T-helper 1 cell treated with Interleukin-12 subunit alpha and Interleukin-12 subunit beta and Interleukin-4 antibody, amounts not matched to agents 30 ng/mL and 1 ng/mL, for 36 hours (primary cell): Measurements from ENCODE around the gene NPIPA8. TPM values are rescaled to one million over a fixed set of nuclear protein-coding genes. Genes with fewer than 3 reads are reported as not detected.
"Not testable (repeated sequence)": the region's sequence is repeated elsewhere in the genome, so short reads cannot be mapped to it uniquely, and the experiment has no call there.

ENCODE experiments used
- intact Hi-C: fragments of 100-400 bp; cut with micrococcal nuclease; formaldehyde crosslinking; loops from one replicate; pipeline ENCODE4 v1.15.1; 2024
- total RNA-seq: library from RNA; stranded (reverse); gene quantifications from 2 replicates; pipeline ENCODE4 v1.2.3, GENCODE V29; 2022

NPIPA8 gene
- total RNA-seq: 0.59 and 1.0 TPM in 2 replicates

- intact Hi-C loops: not testable (repeated sequence)
These were observed at the start of gene NPIPA8 for GRCh38 chr16:18336636-18337035. TSS of gene NPIPA8 (minus strand) at chr16:18336736. CDS start at chr16:18332662, 4,074 bp downstream.

- intact Hi-C loops: not testable (repeated sequence)
These were observed 48.7 kb upstream of the NPIPA8 start for GRCh38 chr16:18385285-18385684.

- intact Hi-C loops: not testable (repeated sequence)
These were observed 48.3 kb upstream of the NPIPA8 start for GRCh38 chr16:18384869-18385268.

GRCh38 chr16:18384098-18384636 lies 47.6 kb upstream of the NPIPA8 start:
- intact Hi-C loops: not testable (repeated sequence)

GRCh38 chr16:18382696-18383095 lies 46.2 kb upstream of the NPIPA8 start:
- intact Hi-C loops: not testable (repeated sequence)

- intact Hi-C loops: not testable (repeated sequence)
These were observed 11.2 kb upstream of the NPIPA8 start for GRCh38 chr16:18347742-18348141.

- intact Hi-C loops: not testable (repeated sequence)
These were observed 10.5 kb upstream of the NPIPA8 start for GRCh38 chr16:18346993-18347392.

GRCh38 chr16:18344634-18345033 lies 8.1 kb upstream of the NPIPA8 start:
- intact Hi-C loops: not testable (repeated sequence)

- intact Hi-C loops: not testable (repeated sequence)
These were observed 5.5 kb upstream of the NPIPA8 start for GRCh38 chr16:18341986-18342385.

GRCh38 chr16:18341417-18341960 lies 5.0 kb upstream of the NPIPA8 start:
- intact Hi-C loops: not testable (repeated sequence)

- intact Hi-C loops: not testable (repeated sequence)
These were observed 2.7 kb upstream of the NPIPA8 start for GRCh38 chr16:18339210-18339609.

GRCh38 chr16:18311811-18312210 lies 24.7 kb downstream of the NPIPA8 start:
- intact Hi-C loops: not testable (repeated sequence)

GRCh38 chr16:18309159-18309558 lies 27.4 kb downstream of the NPIPA8 start:
- intact Hi-C loops: not testable (repeated sequence)

GRCh38 chr16:18307241-18307640 lies 29.3 kb downstream of the NPIPA8 start:
- intact Hi-C loops: not testable (repeated sequence)

- intact Hi-C loops: not testable (repeated sequence)
These were observed 30.5 kb downstream of the NPIPA8 start for GRCh38 chr16:18306066-18306465.

- intact Hi-C loops: not testable (repeated sequence)
These were observed 33.4 kb downstream of the NPIPA8 start for GRCh38 chr16:18303059-18303706.

- intact Hi-C loops: not testable (repeated sequence)
These were observed 38.8 kb downstream of the NPIPA8 start for GRCh38 chr16:18297714-18298113.

- intact Hi-C loops: not testable (repeated sequence)
These were observed 39.6 kb downstream of the NPIPA8 start for GRCh38 chr16:18296931-18297330.

GRCh38 chr16:18294371-18294770 lies 42.2 kb downstream of the NPIPA8 start:
- intact Hi-C loops: not testable (repeated sequence)

GRCh38 chr16:18293337-18293956 lies 43.1 kb downstream of the NPIPA8 start:
- intact Hi-C loops: not testable (repeated sequence)

- intact Hi-C loops: not testable (repeated sequence)
These were observed 45.6 kb downstream of the NPIPA8 start for GRCh38 chr16:18290959-18291358.

GRCh38 chr16:18286342-18286741 lies 50.2 kb downstream of the NPIPA8 start:
- intact Hi-C loops: not testable (repeated sequence)
